Measurements from ENCODE around the gene PCBP3.

PCBP3 gene

DNA sequence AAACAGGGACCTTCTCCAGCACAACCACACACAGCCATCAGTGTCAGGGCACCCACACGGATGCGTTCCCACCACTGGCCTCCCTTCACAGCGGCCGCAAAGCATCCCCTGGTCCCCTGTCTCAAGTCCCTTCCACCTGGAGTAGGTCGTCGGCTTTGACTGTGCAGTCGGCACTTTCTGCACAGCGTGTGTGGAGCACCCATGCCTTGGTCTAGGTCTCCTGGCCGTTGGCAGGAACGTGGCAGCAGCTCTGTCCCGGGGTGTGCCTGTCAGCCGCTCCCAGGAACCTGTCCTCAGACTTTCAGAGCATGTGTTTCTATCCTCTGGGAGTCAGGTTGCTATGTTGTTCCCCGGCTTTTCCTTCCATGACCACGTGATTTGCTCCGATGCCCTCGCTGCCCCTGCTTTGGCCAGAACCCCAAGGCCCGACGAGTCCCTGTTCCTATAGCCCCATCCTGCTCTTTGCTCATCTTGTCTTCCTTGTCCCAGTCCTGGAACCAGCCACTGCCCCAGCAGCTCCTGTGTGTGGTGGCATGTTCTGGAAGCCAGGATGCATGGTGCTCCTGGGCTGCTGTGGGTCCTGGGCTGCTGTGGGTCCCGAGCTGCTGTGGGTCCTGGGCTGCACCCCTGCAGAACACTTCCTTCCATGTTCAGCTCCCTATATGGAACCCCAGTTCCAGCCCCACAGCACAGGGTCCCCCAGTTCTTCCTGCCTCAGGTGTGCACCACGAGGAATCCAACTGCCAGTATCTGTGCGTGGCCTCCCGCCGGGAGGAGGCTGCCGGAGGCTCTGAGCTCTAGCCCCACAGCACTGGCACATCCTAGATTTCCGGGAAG is 253.9 kb downstream of the PCBP3 start:
- TF ChIP-seq, protein P1, sequence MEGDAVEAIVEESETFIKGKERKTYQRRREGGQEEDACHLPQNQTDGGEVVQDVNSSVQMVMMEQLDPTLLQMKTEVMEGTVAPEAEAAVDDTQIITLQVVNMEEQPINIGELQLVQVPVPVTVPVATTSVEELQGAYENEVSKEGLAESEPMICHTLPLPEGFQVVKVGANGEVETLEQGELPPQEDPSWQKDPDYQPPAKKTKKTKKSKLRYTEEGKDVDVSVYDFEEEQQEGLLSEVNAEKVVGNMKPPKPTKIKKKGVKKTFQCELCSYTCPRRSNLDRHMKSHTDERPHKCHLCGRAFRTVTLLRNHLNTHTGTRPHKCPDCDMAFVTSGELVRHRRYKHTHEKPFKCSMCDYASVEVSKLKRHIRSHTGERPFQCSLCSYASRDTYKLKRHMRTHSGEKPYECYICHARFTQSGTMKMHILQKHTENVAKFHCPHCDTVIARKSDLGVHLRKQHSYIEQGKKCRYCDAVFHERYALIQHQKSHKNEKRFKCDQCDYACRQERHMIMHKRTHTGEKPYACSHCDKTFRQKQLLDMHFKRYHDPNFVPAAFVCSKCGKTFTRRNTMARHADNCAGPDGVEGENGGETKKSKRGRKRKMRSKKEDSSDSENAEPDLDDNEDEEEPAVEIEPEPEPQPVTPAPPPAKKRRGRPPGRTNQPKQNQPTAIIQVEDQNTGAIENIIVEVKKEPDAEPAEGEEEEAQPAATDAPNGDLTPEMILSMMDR (IDR thresholded peaks at IDR 0.05; ENCODE audit: control extremely low read depth, extremely low read depth, low read depth, missing control alignments) = no peak
- ChIA-PET CTCF (interaction anchor here (1.4 kb wide), 1 partner anchor 17 kb away, joined by 3 read pairs; no protein-coding TSS in a partner anchor), POLR2A (no interaction called here)
- DNase-seq (ENCODE audit: extremely low spot score) = no peak

DNA sequence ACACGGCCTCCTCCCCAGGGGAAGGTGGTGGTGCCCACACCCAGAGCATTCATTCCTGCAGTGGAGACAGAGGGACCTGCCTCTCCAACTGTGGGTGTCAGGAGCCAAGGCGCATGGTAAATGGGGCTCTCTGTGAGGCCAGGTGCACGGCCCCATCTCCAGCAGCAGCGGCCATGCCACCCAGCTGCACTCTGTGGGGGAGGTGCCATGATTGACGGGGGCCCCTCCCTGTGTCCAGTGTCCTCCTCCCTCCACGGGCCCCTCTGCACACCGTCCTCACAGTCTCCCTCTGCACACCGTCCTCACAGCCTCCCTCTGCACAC is 254.5 kb downstream of the PCBP3 start:
- ChIA-PET POLR2A (no interaction called here), CTCF (interaction anchor here (1.4 kb wide), 1 partner anchor 18 kb away, joined by 3 read pairs; no protein-coding TSS in a partner anchor)
- no peak for DNase-seq (ENCODE audit: extremely low spot score)
- TF ChIP-seq, protein P1 (IDR thresholded peaks at IDR 0.05; ENCODE audit: control extremely low read depth, extremely low read depth, low read depth, missing control alignments) = no peak

DNA sequence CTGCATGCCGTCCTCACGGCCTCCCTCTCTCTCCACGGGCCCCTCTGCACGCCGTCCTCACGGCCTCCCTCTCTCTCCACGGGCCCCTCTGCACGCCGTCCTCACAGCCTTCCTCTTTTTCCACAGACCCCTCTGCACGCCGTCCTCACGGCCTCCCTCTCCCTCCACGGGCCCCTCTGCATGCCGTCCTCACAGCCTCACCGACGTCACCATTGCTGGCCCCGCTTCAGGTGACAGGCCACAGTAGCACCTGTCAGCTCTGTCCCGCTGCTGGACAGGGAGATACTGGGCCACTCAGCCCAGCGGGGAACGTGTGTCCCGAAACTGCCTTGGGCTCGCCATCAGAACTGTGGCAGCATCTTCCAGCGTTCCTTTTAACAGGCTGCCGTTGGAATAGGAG is 255.3 kb downstream of the PCBP3 start:
- ChIA-PET CTCF (no interaction called here), POLR2A (no interaction called here)
- TF ChIP-seq, protein P1 (IDR thresholded peaks at IDR 0.05; ENCODE audit: control extremely low read depth, extremely low read depth, low read depth, missing control alignments) = no peak

DNA sequence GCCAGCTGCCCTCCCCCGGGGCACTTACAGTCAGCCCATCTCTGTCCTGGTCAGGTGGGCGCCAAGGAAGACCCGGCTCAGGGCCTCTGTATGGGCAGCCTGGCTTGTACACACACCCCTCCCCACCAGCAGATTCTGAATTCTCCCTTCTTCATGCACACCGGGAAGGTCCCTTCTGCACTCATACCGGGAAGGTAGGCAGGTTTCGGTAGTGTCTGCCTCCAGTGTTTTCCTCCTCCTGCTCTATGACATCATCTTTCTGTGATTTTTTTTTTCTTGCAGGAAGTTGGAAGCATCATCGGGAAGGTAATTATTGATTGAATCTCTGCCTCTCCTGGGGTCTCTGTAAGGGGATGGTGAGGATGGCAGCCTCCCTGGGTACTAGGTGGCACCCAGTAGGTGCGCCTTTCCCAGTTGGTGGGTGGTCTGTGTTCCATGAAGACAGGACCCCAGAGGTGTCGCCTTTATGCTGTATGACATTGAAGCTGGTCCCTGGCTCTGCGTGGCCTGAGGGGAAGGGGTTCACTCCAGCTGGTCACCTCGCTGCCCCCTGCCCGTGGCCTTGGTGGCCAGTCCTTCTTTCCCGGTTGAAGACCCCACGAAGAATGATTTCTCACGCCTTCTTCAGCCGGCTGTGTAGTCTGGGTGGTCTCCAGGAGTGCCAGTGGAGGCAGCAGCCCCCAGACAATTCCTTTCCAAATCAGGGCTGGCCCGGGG is 255.9 kb downstream of the PCBP3 start:
- no peak for DNase-seq (ENCODE audit: extremely low spot score)
- ChIA-PET CTCF (no interaction called here), POLR2A (no interaction called here)
- TF ChIP-seq, protein P1 (IDR thresholded peaks at IDR 0.05; ENCODE audit: control extremely low read depth, extremely low read depth, low read depth, missing control alignments) = no peak

More for the DNA sequence above, 255.3 kb downstream of the PCBP3 start:
- no peak for DNase-seq (ENCODE audit: extremely low spot score)

DNA sequence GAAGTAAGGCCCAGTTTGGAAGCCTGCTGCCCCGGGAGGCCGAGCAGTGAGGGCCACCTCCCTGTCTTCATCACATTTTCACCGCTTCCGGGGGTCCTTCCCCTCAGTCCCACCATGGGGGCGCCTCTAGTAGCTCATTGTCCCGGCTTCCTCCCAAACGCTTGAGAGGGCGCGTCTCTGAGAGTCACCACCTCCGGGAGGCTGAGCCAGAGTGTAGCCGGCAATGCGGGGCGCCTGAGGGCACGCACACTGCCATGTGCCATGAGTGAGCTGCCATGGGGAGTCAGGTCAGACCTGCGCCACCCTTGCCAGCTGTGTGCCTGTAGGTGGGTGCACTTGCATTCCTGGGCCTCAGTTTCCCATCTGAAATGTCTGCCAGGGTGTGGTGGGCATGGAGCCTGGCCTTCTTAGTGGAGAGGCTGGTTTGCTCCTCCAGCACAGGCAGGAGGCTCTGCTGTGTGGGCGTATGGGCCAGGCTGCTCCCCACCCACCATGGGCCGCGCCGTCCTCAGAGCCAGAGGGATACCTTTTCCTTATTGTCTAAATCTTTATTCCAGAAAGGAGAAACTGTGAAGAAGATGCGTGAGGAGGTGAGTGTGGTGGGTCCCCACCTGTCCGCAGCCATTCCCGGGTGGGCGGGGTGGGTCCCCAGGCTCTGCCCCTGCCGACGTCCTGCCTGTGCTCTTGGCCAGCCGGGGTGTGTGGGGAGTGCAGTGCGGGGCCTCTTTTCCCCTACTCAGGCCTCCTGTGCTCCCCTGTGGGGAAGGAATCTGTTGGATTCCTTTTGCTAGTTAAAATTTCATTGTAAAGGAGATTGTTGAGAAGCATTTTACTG is 256.7 kb downstream of the PCBP3 start:
- POLR2A ChIA-PET = no interaction called here
- CTCF ChIA-PET = no interaction called here
- DNase-seq (ENCODE audit: extremely low spot score) = no peak
- TF ChIP-seq, protein P1 (IDR thresholded peaks at IDR 0.05; ENCODE audit: control extremely low read depth, extremely low read depth, low read depth, missing control alignments) = no peak

DNA sequence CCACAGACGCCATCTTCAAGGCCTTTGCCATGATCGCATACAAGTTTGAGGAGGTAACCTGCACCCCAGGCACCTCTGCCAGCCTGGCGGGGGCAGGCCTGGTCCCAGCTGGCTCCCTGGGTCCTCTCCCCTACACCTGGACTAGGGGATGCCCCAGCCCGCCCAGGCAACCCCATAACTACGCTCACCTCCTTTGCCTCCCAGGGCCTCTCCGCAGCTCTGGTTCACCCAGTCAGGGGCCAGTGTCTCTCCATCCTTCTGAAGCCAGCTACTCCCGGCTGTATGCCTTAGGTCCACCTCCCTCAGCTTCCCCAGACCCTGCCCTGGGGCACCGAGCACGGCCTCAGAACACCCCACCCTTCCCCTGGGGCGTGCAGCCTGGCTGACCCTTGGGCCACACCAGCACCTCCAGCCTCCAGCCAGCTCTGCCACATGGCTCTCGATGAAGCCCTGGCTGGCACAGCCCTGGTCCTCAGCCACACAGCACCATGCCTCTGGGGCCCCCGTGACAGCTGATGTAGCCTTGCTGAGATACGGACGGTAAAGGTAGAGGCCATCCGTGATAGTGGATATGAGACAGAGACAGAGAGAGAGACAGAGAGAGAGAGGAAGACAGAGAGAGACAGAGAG is 257.7 kb downstream of the PCBP3 start:
- POLR2A ChIA-PET = no interaction called here
- no peak for DNase-seq (ENCODE audit: extremely low spot score)
- CTCF ChIA-PET = no interaction called here
- TF ChIP-seq, protein P1 (IDR thresholded peaks at IDR 0.05; ENCODE audit: control extremely low read depth, extremely low read depth, low read depth, missing control alignments) = no peak
